NB4 (cell line): ENCODE data around the gene SPACA5.
"Not testable (repeated sequence)": the region's sequence is repeated elsewhere in the genome, so short reads cannot be mapped to it uniquely, and the experiment has no call there.

Source experiments
- DNase-seq: peaks from one replicate; pipeline ENCODE4 v3.0.0; 2010; ENCODE audit warnings: low read depth
- H3K4me3 ChIP-seq: one replicate; pipeline ENCODE4 v1.5.1; 2011; ENCODE audit warnings: mild to moderate bottlenecking, low read depth, low read length, moderate library complexity
- CTCF ChIP-seq: IDR thresholded peaks from one replicate; pipeline ENCODE4 v1.5.1; 2012; ENCODE audit warnings: low read depth, low read length
- MAX ChIP-seq: IDR thresholded peaks from 2 replicates; pipeline ENCODE4 v1.6.1; 2011; ENCODE audit warnings: low read depth, low read length
- MYC ChIP-seq: IDR thresholded peaks from 2 replicates; pipeline ENCODE4 v1.6.1; 2011; ENCODE audit warnings: low read depth, low read length
- POLR2A ChIP-seq: IDR thresholded peaks from 2 replicates; pipeline ENCODE4 v1.6.1; 2011; ENCODE audit warnings: mild to moderate bottlenecking; ENCODE audit not compliant: insufficient read length; ENCODE audit errors: extremely low read depth

Gene SPACA5

GRCh38 chrX:48006688-48007087 lies at the start of gene SPACA5:
SPACA5 (plus strand) TSS chrX:48006988; CDS start chrX:48007803, 815 bp downstream.
- DNase-seq, H3K4me3 ChIP-seq: not testable (repeated sequence)

- not testable (repeated sequence) for H3K4me3 ChIP-seq, DNase-seq
Measured at GRCh38 chrX:47958206-47958605, 48.6 kb upstream of the SPACA5 start.

GRCh38 chrX:47958761-47959342 lies 47.9 kb upstream of the SPACA5 start:
- peak; percentile 17 for TF ChIP-seq CTCF
- no peak for TF ChIP-seq MYC
- DNase-seq: peak; percentile 34
- no peak overlapping the region for H3K4me3 ChIP-seq

- TF ChIP-seq CTCF (no peak), MYC (no peak), POLR2A (no peak), MAX (no peak)
- H3K4me3 ChIP-seq: no peak overlapping the region
- peak; percentile 55 for DNase-seq
Measured at GRCh38 chrX:47960406-47960805, 46.4 kb upstream of the SPACA5 start.

GRCh38 chrX:47961830-47962229 lies 45.0 kb upstream of the SPACA5 start:
- DNase-seq, H3K4me3 ChIP-seq: not testable (repeated sequence)

GRCh38 chrX:47965526-47965925 lies 41.3 kb upstream of the SPACA5 start:
- not testable (repeated sequence) for DNase-seq, H3K4me3 ChIP-seq

GRCh38 chrX:47973235-47973634 lies 33.6 kb upstream of the SPACA5 start:
- no peak for TF ChIP-seq MAX
- TF ChIP-seq CTCF: no peak
- TF ChIP-seq POLR2A: no peak
- TF ChIP-seq MYC: no peak
- no peak for DNase-seq
- no peak overlapping the region for H3K4me3 ChIP-seq

GRCh38 chrX:47976254-47977151 lies 30.3 kb upstream of the SPACA5 start:
- H3K4me3 ChIP-seq: no peak overlapping the region
- TF ChIP-seq CTCF (no peak), POLR2A (no peak), MAX (no peak), MYC (no peak)
- DNase-seq: no peak
